Measurements from ENCODE around the gene LIN52.

DNA sequence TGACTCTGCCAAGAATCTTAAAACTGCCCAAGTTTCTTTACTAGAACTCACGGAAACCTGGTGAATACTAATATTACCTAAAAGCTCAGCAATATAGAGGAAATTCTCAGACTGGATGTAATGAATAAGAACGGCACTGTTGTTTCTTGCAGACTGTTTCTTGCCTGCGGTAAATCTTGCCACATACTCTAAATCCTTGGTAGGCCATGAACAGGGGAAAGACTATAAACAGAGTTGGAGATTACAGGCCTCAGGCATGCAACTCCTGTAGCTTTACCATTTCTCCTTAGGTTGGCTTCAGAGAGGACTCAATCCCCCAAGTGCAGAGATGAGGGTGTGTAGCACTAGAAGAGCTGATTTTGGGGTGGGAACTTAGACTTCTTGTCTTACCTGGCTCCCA, 1.6 kb upstream of the LIN52 start:
- TF ChIP-seq SIN3A (IDR thresholded peaks at IDR 0.05; ENCODE audit: borderline replicate concordance, insufficient read depth, low read length) (no peak), TAF1 (IDR thresholded peaks at IDR 0.05; ENCODE audit: borderline replicate concordance, insufficient read depth, low read length) (no peak), POLR2AphosphoS5 (IDR thresholded peaks at IDR 0.05; ENCODE audit: low read depth, low read length) (no peak)
